22Rv1 (cell line): ENCODE data around the gene FYN.

Experiments used
- H3K27ac ChIP-seq: fragments of 450-650 bp; 2 replicates; pipeline ENCODE4 v1.5.1; 2017
- CTCF ChIP-seq: fragments of 450-650 bp; IDR thresholded peaks from 2 replicates; pipeline ENCODE4 v1.5.1; 2017; ENCODE audit warnings: mild to moderate bottlenecking
- ZFX ChIP-seq: fragments of 450-650 bp; IDR thresholded peaks from 2 replicates; pipeline ENCODE4 v1.6.1; 2017; ENCODE audit warnings: antibody characterized with exemption, borderline replicate concordance

FYN gene

GRCh38 chr6:111884068-111884467 lies 10.8 kb upstream of the FYN start:
- no peak overlapping the region for H3K27ac ChIP-seq
- TF ChIP-seq CTCF, result no peak
- no peak for TF ChIP-seq ZFX

- TF ChIP-seq ZFX (no peak), CTCF (no peak)
- H3K27ac ChIP-seq, result no peak overlapping the region
Measured at GRCh38 chr6:111880181-111880888, 7.1 kb upstream of the FYN start.

- TF ChIP-seq CTCF, result no peak
- no peak for TF ChIP-seq ZFX
- H3K27ac ChIP-seq, result no peak overlapping the region
Measured at GRCh38 chr6:111875741-111876140, 2.5 kb upstream of the FYN start.

- no peak overlapping the region for H3K27ac ChIP-seq
- TF ChIP-seq CTCF (no peak), ZFX (no peak)
Measured at GRCh38 chr6:111874025-111874415, 768 bp upstream of the FYN start.

GRCh38 chr6:111872401-111873177 lies 663 bp downstream of the FYN start:
- 0 out of 2 replicates have a peak overlapping the region, but pooled peaks have one; percentile 13 for H3K27ac ChIP-seq
- TF ChIP-seq ZFX, result no peak
- no peak for TF ChIP-seq CTCF

GRCh38 chr6:111871725-111872400 lies 1.4 kb downstream of the FYN start:
- TF ChIP-seq ZFX (no peak), CTCF (no peak)
- H3K27ac ChIP-seq, result no peak overlapping the region
